Sigmoid colon (tissue), 7 donors: ENCODE data around the gene RBP7. TPM values are rescaled to one million over a fixed set of nuclear protein-coding genes. Genes with fewer than 3 reads are reported as not detected.

ENCODE experiments used
- DNase-seq: peaks from one replicate; pipeline ENCODE4 v3.0.0-alpha.2; 2019
- H3K27ac ChIP-seq, 4 donors: fragments of 200-600 bp; sonication (generic); one replicate each; pipeline ENCODE4 v1.5.1; 2016 to 2019; ENCODE audit warnings: mild to moderate bottlenecking in 1 of 4
- H3K27me3 ChIP-seq, 3 donors: fragments of 200-600 bp; sonication (generic); one replicate each; pipeline ENCODE4 v1.5.1; 2019; ENCODE audit warnings: mild to moderate bottlenecking in 1 of 3
- H3K36me3 ChIP-seq, 4 donors: fragments of 200-600 bp; sonication (generic); one replicate each; pipeline ENCODE4 v1.5.1; 2016 to 2019
- H3K4me1 ChIP-seq, 4 donors: fragments of 200-600 bp; sonication (generic); one replicate each; pipeline ENCODE4 v1.5.1; 2017 to 2019
- H3K4me3 ChIP-seq, 4 donors: fragments of 200-600 bp; sonication (generic); one replicate each; pipeline ENCODE4 v1.5.1; 2017 to 2019; ENCODE audit warnings: mild to moderate bottlenecking in 2 of 4, moderate library complexity in 1 of 4
- H3K9me3 ChIP-seq, 4 donors: fragments of 200-600 bp in 3 of 4; sonication (generic) in 3 of 4; one replicate each; pipeline versions ENCODE4 v1.5.1 to v1.6.1; 2013 to 2019
- CTCF ChIP-seq, 4 experiments: fragments of 450-650 bp in 3 of 4; fragments of 200-600 bp in 1 of 4; IDR thresholded peaks; one replicate each; pipeline ENCODE4 v1.5.1; 2016 to 2019; ENCODE audit warnings: antibody characterized with exemption in 4 of 4, mild to moderate bottlenecking in 3 of 4, moderate library complexity in 2 of 4
- EP300 ChIP-seq, 4 donors: sonication (generic); formaldehyde crosslinking; IDR thresholded peaks; one replicate each; pipeline ENCODE4 v1.6.1; 2017; ENCODE audit warnings: antibody characterized with exemption in 4 of 4
- POLR2A ChIP-seq, 2 donors: fragments of 450-650 bp; IDR thresholded peaks; one replicate each; pipeline ENCODE4 v1.6.1; 2016; ENCODE audit warnings: antibody characterized with exemption in 2 of 2, mild to moderate bottlenecking in 2 of 2, moderate library complexity in 2 of 2
- POLR2AphosphoS5 ChIP-seq, 4 donors: sonication (generic); formaldehyde crosslinking; IDR thresholded peaks; one replicate each; pipeline ENCODE4 v1.6.1; 2017; ENCODE audit warnings: antibody characterized with exemption in 4 of 4
- WGBS, 2 donors: extraction: QIAGEN DNeasy Blood & Tissue Kit; methylation state at CpG; one replicate each; pipeline ENCODE4 v1.1.7; 2013; 5-methylcytosine and 5-hydroxymethylcytosine counted together
- intact Hi-C: fragments of 100-400 bp; cut with DNase I; formaldehyde crosslinking; loops from one replicate; pipeline ENCODE4 v1.15.1; 2023
- polyA plus RNA-seq, 3 donors: library from polyadenylated mRNA; stranded (reverse); fragments of 200-250 nt; gene quantifications; one replicate each; pipeline ENCODE4 v1.2.3, GENCODE V29; 2013
- total RNA-seq, 4 donors: library from RNA; depleted of rRNA; stranded (reverse); fragments of >200 nt; gene quantifications; one replicate each; pipeline ENCODE4 v1.1.0, GENCODE V29; 2016
- donor health status: healthy with polysubstance abuse.
- donor health status: Bipolar disorder and iron deficiency.
- donor health status: healthy.

The RBP7 gene
- total and polyA plus RNA-seq, 7 donors, result 4.2 to 13.2 (median 10.0) TPM

GRCh38 chr1:10056599-10056987 lies 59.6 kb downstream of the RBP7 start:
- peak overlapping the region in 3 of 4 donors; percentile 4 to 74 (median 57) for H3K27ac ChIP-seq
- H3K4me3 ChIP-seq, result no peak overlapping the region
- H3K4me1 ChIP-seq, result peaks cover 0 to 53% (median 43%) of the 10 kb centered on the region in 4 donors
- TF ChIP-seq CTCF (IDR thresholded peaks at IDR 0.05), result no peak
- TF ChIP-seq POLR2A (IDR thresholded peaks at IDR 0.05), result no peak
- TF ChIP-seq POLR2AphosphoS5 (IDR thresholded peaks at IDR 0.05), result no peak
- no peak for TF ChIP-seq EP300 (IDR thresholded peaks at IDR 0.05)
- no peaks in the 10 kb centered on the region for H3K36me3 ChIP-seq
- no peaks in the 10 kb centered on the region for H3K27me3 ChIP-seq
- intact Hi-C loops, result no loop called here
- no peaks in the 10 kb centered on the region for H3K9me3 ChIP-seq
- peak; percentile 44 for DNase-seq
- WGBS, 2 donors, result 87 to 88% methylated on average over 4 of the region's 4 CpGs

- intact Hi-C loops, result no loop called here
- WGBS, 2 donors, result 87 to 93% methylated on average over 4 of the region's 4 CpGs
- H3K9me3 ChIP-seq, result no peaks in the 10 kb centered on the region
- no peaks in the 10 kb centered on the region for H3K27me3 ChIP-seq
- H3K4me1 ChIP-seq, result peaks cover 0 to 53% (median 43%) of the 10 kb centered on the region in 4 donors
- H3K27ac ChIP-seq, result peak overlapping the region; percentile 18 to 74 (median 50)
- no peak overlapping the region for H3K4me3 ChIP-seq
- TF ChIP-seq EP300 (IDR thresholded peaks at IDR 0.05), result no peak
- TF ChIP-seq POLR2AphosphoS5 (IDR thresholded peaks at IDR 0.05), result no peak
- TF ChIP-seq CTCF (IDR thresholded peaks at IDR 0.05), result no peak
- TF ChIP-seq POLR2A (IDR thresholded peaks at IDR 0.05), result no peak
- DNase-seq, result peak; percentile 68
- H3K36me3 ChIP-seq, result no peaks in the 10 kb centered on the region
Measured at GRCh38 chr1:10057343-10057742, 60.3 kb downstream of the RBP7 start.

GRCh38 chr1:10057796-10058195 lies 60.8 kb downstream of the RBP7 start:
- H3K4me3 ChIP-seq, result no peak overlapping the region
- 93% methylated on average over 5 of the region's 5 CpGs for WGBS, 2 donors
- DNase-seq, result no peak
- intact Hi-C loops, result no loop called here
- H3K9me3 ChIP-seq, result no peaks in the 10 kb centered on the region
- H3K36me3 ChIP-seq, result no peaks in the 10 kb centered on the region
- H3K27me3 ChIP-seq, result no peaks in the 10 kb centered on the region
- peak overlapping the region; percentile 18 to 74 (median 50) for H3K27ac ChIP-seq
- TF ChIP-seq POLR2A (IDR thresholded peaks at IDR 0.05), result no peak
- TF ChIP-seq POLR2AphosphoS5 (IDR thresholded peaks at IDR 0.05), result no peak
- TF ChIP-seq CTCF (IDR thresholded peaks at IDR 0.05), result no peak
- TF ChIP-seq EP300 (IDR thresholded peaks at IDR 0.05), result no peak
- H3K4me1 ChIP-seq, result peaks cover 0 to 53% (median 43%) of the 10 kb centered on the region in 4 donors

GRCh38 chr1:10059342-10059718 lies 62.3 kb downstream of the RBP7 start:
- intact Hi-C loops, result no loop called here
- TF ChIP-seq POLR2AphosphoS5 (IDR thresholded peaks at IDR 0.05) (no peak), EP300 (IDR thresholded peaks at IDR 0.05) (no peak), CTCF (IDR thresholded peaks at IDR 0.05) (no peak)

More at GRCh38 chr1:10059342-10059718, 62.3 kb downstream of the RBP7 start:
- no peaks in the 10 kb centered on the region for H3K36me3 ChIP-seq
- H3K4me1 ChIP-seq, result peaks cover 0 to 68% (median 43%) of the 10 kb centered on the region in 4 donors
- no peaks in the 10 kb centered on the region for H3K9me3 ChIP-seq
- no peaks in the 10 kb centered on the region for H3K27me3 ChIP-seq
- no peak for DNase-seq
- no peak overlapping the region for H3K4me3 ChIP-seq
- H3K27ac ChIP-seq, result peak overlapping the region in 1 of 4 donors; percentile 18
- 94 to 97% methylated on average over 8 of the region's 8 CpGs for WGBS, 2 donors
